ENCODE measurements around the gene ZMYM2.

The ZMYM2 gene

GRCh38 chr13:20137875-20138274 lies 179.3 kb downstream of the ZMYM2 start:
- DNase-seq = no peak

GRCh38 chr13:20140487-20140886 lies 182.0 kb downstream of the ZMYM2 start:
- DNase-seq = no peak

Data from NCI-H2227 treated with DMSO at 0.1 percent for 48 hours (cell line).